PFSK-1 (cell line): ENCODE results near the gene VSNL1.

Experiments used
- FOXP2 ChIP-seq: optimal IDR thresholded peaks from 2 replicates; pipeline ENCODE3; 2011; ENCODE audit warnings: borderline replicate concordance, control low read depth, inconsistent platforms; ENCODE audit not compliant: insufficient read depth; ENCODE audit errors: extremely low read length, extremely low read depth
- POLR2AphosphoS5 ChIP-seq: IDR thresholded peaks from 2 replicates; pipeline ENCODE4 v1.6.1; 2012; ENCODE audit warnings: low read depth, mild to moderate bottlenecking, control low read depth, low read length, moderate library complexity
- REST ChIP-seq, 2 experiments: IDR thresholded peaks; 2 replicates each; pipeline versions ENCODE4 v1.6.1 to v1.8.0; 2011 to 2012; ENCODE audit warnings: low read depth in 2 of 2, low read length in 2 of 2, control low read depth in 1 of 2, inconsistent platforms in 1 of 2, mild to moderate bottlenecking in 1 of 2, moderate library complexity in 1 of 2; ENCODE audit not compliant: insufficient read depth in 1 of 2
- SIN3A ChIP-seq: IDR thresholded peaks from 2 replicates; pipeline ENCODE4 v1.6.1; 2012; ENCODE audit warnings: mild to moderate bottlenecking, low read length, moderate library complexity, borderline replicate concordance; ENCODE audit not compliant: insufficient read depth
- TAF1 ChIP-seq: IDR thresholded peaks from 2 replicates; pipeline ENCODE4 v1.6.1; 2012; ENCODE audit warnings: low read length, control low read depth, borderline replicate concordance; ENCODE audit not compliant: insufficient read depth

Gene VSNL1

GRCh38 chr2:17643031-17643615 is 102.6 kb downstream of the VSNL1 start:
- TF ChIP-seq REST (IDR thresholded peaks at IDR 0.05; ENCODE audit: insufficient read depth in 1 of 2, low read depth in 2 of 2, low read length in 2 of 2) (0 out of 4 replicates have a peak, but pooled peaks of 1 of the 2 experiments have one; percentile 19), TAF1 (0 out of 2 replicates have a peak, but pooled peaks have one; percentile 25), FOXP2 (no peak), POLR2AphosphoS5 (no peak), SIN3A (no peak)

GRCh38 chr2:17644997-17645720 is 104.7 kb downstream of the VSNL1 start:
- no peak for TF ChIP-seq SIN3A
- no peak for TF ChIP-seq TAF1
- TF ChIP-seq REST (IDR thresholded peaks at IDR 0.05; ENCODE audit: insufficient read depth in 1 of 2, low read depth in 2 of 2, low read length in 2 of 2): no peak
- no peak for TF ChIP-seq POLR2AphosphoS5
- TF ChIP-seq FOXP2: no peak

GRCh38 chr2:17646081-17646554 is 105.6 kb downstream of the VSNL1 start:
- TF ChIP-seq POLR2AphosphoS5 (no peak), SIN3A (no peak), REST (IDR thresholded peaks at IDR 0.05; ENCODE audit: insufficient read depth in 1 of 2, low read depth in 2 of 2, low read length in 2 of 2) (no peak), TAF1 (no peak), FOXP2 (no peak)

GRCh38 chr2:17646838-17647701 is 106.6 kb downstream of the VSNL1 start:
- TF ChIP-seq POLR2AphosphoS5 (no peak), TAF1 (no peak), SIN3A (no peak), REST (IDR thresholded peaks at IDR 0.05; ENCODE audit: insufficient read depth in 1 of 2, low read depth in 2 of 2, low read length in 2 of 2) (no peak), FOXP2 (no peak)
